CD14-positive monocyte (primary cell): ENCODE data around the gene HTR2C. TPM values are rescaled to one million over a fixed set of nuclear protein-coding genes. Genes with fewer than 3 reads are reported as not detected.

Experiments
- DNase-seq, 3 donors: peaks; one replicate each; pipeline ENCODE4 v3.0.0-alpha.2; 2011 to 2022
- H2AFZ ChIP-seq: 2 replicates; pipeline ENCODE4 v1.6.0; 2012; ENCODE audit warnings: mild to moderate bottlenecking, low read depth, low read length, inconsistent platforms; ENCODE audit not compliant: insufficient read depth, poor library complexity, severe bottlenecking
- H3K27ac ChIP-seq, 2 donors: 1 replicate in 1 of 2; 2 replicates in 1 of 2; pipeline ENCODE4 v1.5.1; 2012 to 2013; ENCODE audit warnings: low read length in 2 of 2, control low read depth in 1 of 2, inconsistent platforms in 1 of 2, low read depth in 1 of 2, mild to moderate bottlenecking in 1 of 2
- H3K27me3 ChIP-seq, 2 donors: one replicate each; pipeline versions ENCODE4 v1.6.0 to v1.6.1; 2011 to 2013; ENCODE audit warnings: low read length in 2 of 2; ENCODE audit not compliant: control insufficient read depth in 2 of 2, insufficient read depth in 2 of 2
- H3K36me3 ChIP-seq, 2 donors: replicated peaks in 1 of 2; 1 replicate in 1 of 2; 2 replicates in 1 of 2; pipeline versions ENCODE4 v1.5.1 to v1.6.1; 2012 to 2013; ENCODE audit warnings: low read length in 2 of 2, control low read depth in 1 of 2, inconsistent platforms in 1 of 2, mild to moderate bottlenecking in 1 of 2; ENCODE audit not compliant: insufficient read depth in 2 of 2, control insufficient read depth in 1 of 2
- H3K4me1 ChIP-seq, 2 donors: 1 replicate in 1 of 2; 2 replicates in 1 of 2; pipeline versions ENCODE4 v1.5.1 to v1.6.1; 2012 to 2013; ENCODE audit warnings: low read length in 2 of 2, control low read depth in 1 of 2, inconsistent platforms in 1 of 2, mild to moderate bottlenecking in 1 of 2, moderate library complexity in 1 of 2; ENCODE audit not compliant: insufficient read depth in 2 of 2, control insufficient read depth in 1 of 2
- H3K4me2 ChIP-seq: replicated peaks from 2 replicates; pipeline ENCODE3; 2012; ENCODE audit warnings: low read length, moderate library complexity, mild to moderate bottlenecking; ENCODE audit not compliant: poor library complexity, severe bottlenecking; ENCODE audit errors: extremely low read depth
- H3K4me3 ChIP-seq, 3 experiments: fragments of 200-600 bp in 1 of 3; sonication (generic) in 1 of 3; replicated peaks in 1 of 3; 1 replicate in 2 of 3; 2 replicates in 1 of 3; pipeline ENCODE4 v1.5.1; 2011 to 2013; ENCODE audit warnings: low read length in 3 of 3, mild to moderate bottlenecking in 3 of 3, control low read depth in 2 of 3, low read depth in 2 of 3, inconsistent platforms in 1 of 3, moderate library complexity in 1 of 3
- H3K79me2 ChIP-seq: 2 replicates; pipeline ENCODE4 v1.6.0; 2012; ENCODE audit warnings: mild to moderate bottlenecking, control low read depth, inconsistent platforms, low read length, moderate library complexity; ENCODE audit not compliant: insufficient read depth
- H3K9ac ChIP-seq: 2 replicates; pipeline ENCODE4 v1.6.0; 2017; ENCODE audit warnings: low read length, mild to moderate bottlenecking; ENCODE audit not compliant: insufficient read depth, poor library complexity, severe bottlenecking
- H3K9me3 ChIP-seq, 2 donors: replicated peaks in 1 of 2; 1 replicate in 1 of 2; 2 replicates in 1 of 2; pipeline versions ENCODE4 v1.5.1 to v1.6.1; 2012 to 2013; ENCODE audit warnings: low read length in 2 of 2, control low read depth in 1 of 2; ENCODE audit not compliant: control insufficient read depth in 1 of 2, insufficient read depth in 1 of 2
- H4K20me1 ChIP-seq: 2 replicates; pipeline ENCODE4 v1.6.0; 2012; ENCODE audit warnings: mild to moderate bottlenecking, low read length, control low read depth, moderate library complexity; ENCODE audit not compliant: insufficient read depth
- H3K27ac Mint-ChIP-seq, 7 donors: one replicate each; pipeline ENCODE4 v1.8.0; 2020; ENCODE audit warnings: mild to moderate bottlenecking in 7 of 7, mixed read lengths in 7 of 7, moderate library complexity in 6 of 7, inconsistent platforms in 2 of 7
- H3K27me3 Mint-ChIP-seq, 3 donors: one replicate each; pipeline ENCODE4 v1.8.0; 2021 to 2022; ENCODE audit warnings: low read depth in 3 of 3, mild to moderate bottlenecking in 3 of 3, mixed read lengths in 3 of 3, moderate library complexity in 3 of 3, inconsistent platforms in 1 of 3
- H3K36me3 Mint-ChIP-seq, 2 donors: one replicate each; pipeline ENCODE4 v1.8.0; 2020; ENCODE audit warnings: mixed read lengths in 2 of 2, inconsistent platforms in 1 of 2, mild to moderate bottlenecking in 1 of 2
- H3K4me1 Mint-ChIP-seq: one replicate; pipeline ENCODE4 v1.8.0; 2020; ENCODE audit warnings: mild to moderate bottlenecking, mixed read lengths
- H3K4me3 Mint-ChIP-seq, 2 donors: one replicate each; pipeline ENCODE4 v1.8.0; 2020; ENCODE audit warnings: mild to moderate bottlenecking in 2 of 2, mixed read lengths in 2 of 2, moderate library complexity in 1 of 2
- H3K9me3 Mint-ChIP-seq, 7 donors: one replicate each; pipeline ENCODE4 v1.8.0; 2020 to 2022; ENCODE audit warnings: mixed read lengths in 7 of 7, mild to moderate bottlenecking in 6 of 7, moderate library complexity in 6 of 7, inconsistent platforms in 2 of 7
- CTCF ChIP-seq: fragments of 200-600 bp; IDR thresholded peaks from one replicate; pipeline ENCODE4 v1.8.0; 2022; ENCODE audit warnings: antibody characterized with exemption, mild to moderate bottlenecking
- WGBS: methylation state at CpG from one replicate; pipeline ENCODE4 v1.1.5; 2013; ENCODE audit warnings: missing lambda C conversion rate; ENCODE audit not compliant: insufficient coverage; 5-methylcytosine and 5-hydroxymethylcytosine counted together
- intact Hi-C, 2 donors: fragments of 100-400 bp; cut with micrococcal nuclease; formaldehyde crosslinking; loops; one replicate each; pipeline versions ENCODE4 v1.15.0 to v1.15.1; 2023
- polyA plus RNA-seq, 3 donors: library from polyadenylated mRNA; depleted of rRNA in 1 of 3; unstranded in 2 of 3; stranded (reverse) in 1 of 3; fragments of 300-500 nt in 2 of 3; fragments of >200 nt in 1 of 3; fragmentation: Illumina TruSeq in 2 of 3; gene quantifications; 1 replicate in 2 of 3; 2 replicates in 1 of 3; pipeline ENCODE4 v1.2.3, GENCODE V29; 2012 to 2021

Gene HTR2C
- polyA plus RNA-seq, 3 donors = 0.04 TPM; not detected in 2

DNA sequence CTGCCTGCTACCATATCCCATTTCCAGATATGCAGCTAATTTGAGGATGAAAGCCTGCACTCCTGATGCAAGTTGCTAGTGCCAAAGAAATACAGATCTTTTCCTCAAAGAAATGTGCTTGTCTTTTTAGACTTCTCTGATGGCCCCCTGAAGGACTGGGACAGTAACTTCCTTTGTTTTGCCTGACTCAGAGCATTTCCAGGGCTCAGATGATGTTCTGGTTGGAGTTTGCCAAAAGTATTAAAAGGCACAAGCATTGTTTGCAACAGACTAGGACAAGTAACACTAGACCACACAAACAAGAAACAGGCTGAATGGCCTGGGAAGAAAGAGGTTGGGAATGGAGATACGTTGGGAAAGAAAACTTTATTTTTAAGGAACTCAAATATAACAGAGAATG is 258.3 kb downstream of the HTR2C start:
- Histone ChIP-seq H3K4me1 (no peaks in the 10 kb centered on the region), H3K9ac (no peak overlapping the region), H3K27ac (no peak overlapping the region), H4K20me1 (no peaks in the 10 kb centered on the region), H3K27me3 (no peaks in the 10 kb centered on the region), H3K4me3 (no peak overlapping the region), H3K79me2 (no peaks in the 10 kb centered on the region), H3K4me2 (no peak overlapping the region), H3K36me3 (no peaks in the 10 kb centered on the region), H2AFZ (no peak overlapping the region), H3K9me3 (no peaks in the 10 kb centered on the region)
- Mint-ChIP-seq H3K4me1 (no peaks in the 10 kb centered on the region), H3K27me3 (peaks cover 0 to 4% (median 0%) of the 10 kb centered on the region in 3 donors), H3K4me3 (no peak overlapping the region), H3K27ac (peak overlapping the region in 1 of 7 donors; percentile 7), H3K36me3 (no peaks in the 10 kb centered on the region), H3K9me3 (peaks cover 0 to 8% (median 0%) of the 10 kb centered on the region in 7 donors)
- DNase-seq = no peak
- WGBS = no CpG with 5 or more reads among the region's 1 CpG
- no peak for TF ChIP-seq CTCF
- intact Hi-C loops = no loop called here

- H3K36me3 Mint-ChIP-seq = no peaks in the 10 kb centered on the region
- TF ChIP-seq CTCF = no peak
- Histone ChIP-seq H3K4me2 (no peak overlapping the region), H3K9me3 (no peaks in the 10 kb centered on the region), H3K9ac (no peak overlapping the region), H3K27me3 (no peaks in the 10 kb centered on the region), H3K4me1 (no peaks in the 10 kb centered on the region), H3K4me3 (no peak overlapping the region), H4K20me1 (no peaks in the 10 kb centered on the region), H2AFZ (no peak overlapping the region), H3K36me3 (no peaks in the 10 kb centered on the region), H3K27ac (no peak overlapping the region), H3K79me2 (no peaks in the 10 kb centered on the region)
- no peaks in the 10 kb centered on the region for H3K4me1 Mint-ChIP-seq
- H3K27me3 Mint-ChIP-seq = peaks cover 0 to 3% (median 0%) of the 10 kb centered on the region in 3 donors
- intact Hi-C loops = no loop called here
- no peak for DNase-seq
- H3K4me3 Mint-ChIP-seq = no peak overlapping the region
- no CpG with 5 or more reads among the region's 1 CpG for WGBS
- H3K9me3 Mint-ChIP-seq = peaks cover 0 to 5% (median 2%) of the 10 kb centered on the region in 7 donors
- H3K27ac Mint-ChIP-seq = no peak overlapping the region
Measured at GRCh38 chrX:114889481-114889880, 305.6 kb downstream of the HTR2C start.
